HL-60 (cell line): ENCODE data around the gene AXL.

Experiments used
- DNase-seq, 2 experiments: peaks; one replicate each; pipeline ENCODE4 v3.0.0-alpha.2; 2010 to 2020; ENCODE audit warnings: low read depth in 1 of 2, low spot score in 1 of 2
- H3K27ac ChIP-seq: fragments of 250-450 bp; sonication (Bioruptor Pico); replicated peaks from 2 replicates; pipeline ENCODE4 v1.5.1; 2020; ENCODE audit warnings: mild to moderate bottlenecking, moderate library complexity
- H3K27me3 ChIP-seq: fragments of 250-450 bp; sonication (Bioruptor Pico); 2 replicates; pipeline ENCODE4 v1.5.1; 2021; ENCODE audit warnings: mild to moderate bottlenecking, moderate library complexity; ENCODE audit not compliant: insufficient read depth, poor library complexity, severe bottlenecking
- H3K4me3 ChIP-seq: replicated peaks from 2 replicates; pipeline ENCODE4 v1.5.1; 2011; ENCODE audit warnings: mild to moderate bottlenecking, control low read depth, low read length; ENCODE audit not compliant: insufficient read depth
- CTCF ChIP-seq: IDR thresholded peaks from one replicate; pipeline ENCODE4 v1.5.1; 2011; ENCODE audit warnings: low read length, control low read depth, inconsistent platforms; ENCODE audit not compliant: insufficient read depth
- GABPA ChIP-seq: IDR thresholded peaks from 2 replicates; pipeline ENCODE4 v1.6.1; 2012; ENCODE audit warnings: low read depth
- POLR2AphosphoS5 ChIP-seq: IDR thresholded peaks from 2 replicates; pipeline ENCODE4 v1.6.1; 2012; ENCODE audit warnings: low read depth
- SPI1 ChIP-seq: IDR thresholded peaks from 2 replicates; pipeline ENCODE4 v1.6.1; 2012; ENCODE audit warnings: low read depth, mild to moderate bottlenecking, borderline replicate concordance
- TF ChIP-seq, protein P1 (sequence below): IDR thresholded peaks from 2 replicates; pipeline ENCODE4 v1.6.1; 2012; ENCODE audit warnings: low read depth; ENCODE audit not compliant: insufficient replicate concordance

The AXL gene

GRCh38 chr19:41233748-41234240, 14.8 kb downstream of the AXL start:
- Histone ChIP-seq H3K4me3 (no peak overlapping the region), H3K27me3 (no peaks in the 10 kb centered on the region), H3K27ac (no peak overlapping the region)
- no peak for TF ChIP-seq CTCF
- peak; percentile 54; the same call in 1 of the 2 replicates for TF ChIP-seq POLR2AphosphoS5
- TF ChIP-seq SPI1: peak; percentile 89
- no peak for TF ChIP-seq GABPA
- TF ChIP-seq, protein P1, sequence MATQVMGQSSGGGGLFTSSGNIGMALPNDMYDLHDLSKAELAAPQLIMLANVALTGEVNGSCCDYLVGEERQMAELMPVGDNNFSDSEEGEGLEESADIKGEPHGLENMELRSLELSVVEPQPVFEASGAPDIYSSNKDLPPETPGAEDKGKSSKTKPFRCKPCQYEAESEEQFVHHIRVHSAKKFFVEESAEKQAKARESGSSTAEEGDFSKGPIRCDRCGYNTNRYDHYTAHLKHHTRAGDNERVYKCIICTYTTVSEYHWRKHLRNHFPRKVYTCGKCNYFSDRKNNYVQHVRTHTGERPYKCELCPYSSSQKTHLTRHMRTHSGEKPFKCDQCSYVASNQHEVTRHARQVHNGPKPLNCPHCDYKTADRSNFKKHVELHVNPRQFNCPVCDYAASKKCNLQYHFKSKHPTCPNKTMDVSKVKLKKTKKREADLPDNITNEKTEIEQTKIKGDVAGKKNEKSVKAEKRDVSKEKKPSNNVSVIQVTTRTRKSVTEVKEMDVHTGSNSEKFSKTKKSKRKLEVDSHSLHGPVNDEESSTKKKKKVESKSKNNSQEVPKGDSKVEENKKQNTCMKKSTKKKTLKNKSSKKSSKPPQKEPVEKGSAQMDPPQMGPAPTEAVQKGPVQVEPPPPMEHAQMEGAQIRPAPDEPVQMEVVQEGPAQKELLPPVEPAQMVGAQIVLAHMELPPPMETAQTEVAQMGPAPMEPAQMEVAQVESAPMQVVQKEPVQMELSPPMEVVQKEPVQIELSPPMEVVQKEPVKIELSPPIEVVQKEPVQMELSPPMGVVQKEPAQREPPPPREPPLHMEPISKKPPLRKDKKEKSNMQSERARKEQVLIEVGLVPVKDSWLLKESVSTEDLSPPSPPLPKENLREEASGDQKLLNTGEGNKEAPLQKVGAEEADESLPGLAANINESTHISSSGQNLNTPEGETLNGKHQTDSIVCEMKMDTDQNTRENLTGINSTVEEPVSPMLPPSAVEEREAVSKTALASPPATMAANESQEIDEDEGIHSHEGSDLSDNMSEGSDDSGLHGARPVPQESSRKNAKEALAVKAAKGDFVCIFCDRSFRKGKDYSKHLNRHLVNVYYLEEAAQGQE: no peak
- peak; percentile 59 to 92 for DNase-seq

GRCh38 chr19:41234512-41235168, 15.6 kb downstream of the AXL start:
- DNase-seq: no peak
- Histone ChIP-seq H3K27me3 (no peaks in the 10 kb centered on the region), H3K27ac (no peak overlapping the region), H3K4me3 (no peak overlapping the region)
- TF ChIP-seq, protein P1: no peak
- no peak for TF ChIP-seq CTCF
- TF ChIP-seq POLR2AphosphoS5: no peak
- TF ChIP-seq GABPA: no peak
- no peak for TF ChIP-seq SPI1

DNA sequence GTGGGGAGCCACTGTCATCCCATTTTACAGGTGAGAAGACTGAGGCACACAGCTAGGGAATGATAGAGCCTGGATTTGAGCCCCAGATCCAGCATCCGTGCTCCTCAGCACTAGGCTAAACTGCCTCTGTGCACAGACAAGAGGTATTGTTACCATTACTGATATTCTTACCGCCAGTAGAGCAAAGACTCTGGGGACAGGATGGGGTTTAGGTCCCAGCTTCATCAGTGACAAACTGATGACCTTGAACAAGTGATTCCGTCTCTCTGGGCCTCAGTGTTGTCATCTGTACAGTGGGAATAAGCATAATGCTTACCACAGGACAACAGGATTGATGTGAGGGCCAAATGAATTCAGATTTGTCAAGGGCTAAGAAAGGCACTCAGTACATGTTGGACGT, 16.5 kb downstream of the AXL start:
- no peak overlapping the region for H3K4me3 ChIP-seq
- H3K27ac ChIP-seq: no peak overlapping the region
- H3K27me3 ChIP-seq: no peaks in the 10 kb centered on the region
- no peak for DNase-seq
- TF ChIP-seq CTCF: no peak
- no peak for TF ChIP-seq GABPA
- TF ChIP-seq SPI1: no peak
- no peak for TF ChIP-seq POLR2AphosphoS5
- TF ChIP-seq, protein P1: no peak
